ENCODE results near the gene NFKBIE. TPM values are rescaled to one million over a fixed set of nuclear protein-coding genes. Genes with fewer than 3 reads are reported as not detected.

Gene NFKBIE
- polyA plus RNA-seq, 1 donor from 2014 or later: 16.8 TPM

DNA sequence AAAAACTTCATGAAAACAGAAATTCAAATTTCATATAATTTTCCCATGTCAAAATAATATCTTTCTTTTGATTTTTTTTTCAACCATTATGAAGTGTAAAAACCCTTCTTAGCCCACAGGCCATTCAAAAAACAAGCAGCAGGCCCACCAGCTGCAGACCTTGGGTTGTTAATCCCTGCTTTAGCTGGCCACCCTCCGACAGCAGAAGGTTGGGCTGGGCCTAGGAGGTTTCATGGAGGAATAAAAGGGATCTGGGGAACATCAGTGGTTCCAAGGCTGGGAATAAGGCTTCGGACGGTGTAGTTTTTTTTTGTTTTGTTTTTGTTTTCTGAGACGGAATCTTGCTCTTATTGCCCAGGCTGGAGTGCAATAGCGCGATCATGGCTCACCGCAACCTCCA, 22.0 kb downstream of the NFKBIE start:
- no peak overlapping the region for H3K27ac ChIP-seq (ENCODE audit: low read length)
- H3K27me3 ChIP-seq (ENCODE audit: insufficient read depth, low read depth, low read length): no peaks in the 10 kb centered on the region
- H3K79me2 ChIP-seq (replicated peaks; ENCODE audit: insufficient read depth, low read length): peaks cover 14% of the 10 kb centered on the region
- H3F3A ChIP-seq (ENCODE audit: insufficient read depth, low read length, poor library complexity, severe bottlenecking): no peaks in the 10 kb centered on the region
- no peak overlapping the region for H3K4me3 ChIP-seq (ENCODE audit: low read length)
- TF ChIP-seq, protein P1, sequence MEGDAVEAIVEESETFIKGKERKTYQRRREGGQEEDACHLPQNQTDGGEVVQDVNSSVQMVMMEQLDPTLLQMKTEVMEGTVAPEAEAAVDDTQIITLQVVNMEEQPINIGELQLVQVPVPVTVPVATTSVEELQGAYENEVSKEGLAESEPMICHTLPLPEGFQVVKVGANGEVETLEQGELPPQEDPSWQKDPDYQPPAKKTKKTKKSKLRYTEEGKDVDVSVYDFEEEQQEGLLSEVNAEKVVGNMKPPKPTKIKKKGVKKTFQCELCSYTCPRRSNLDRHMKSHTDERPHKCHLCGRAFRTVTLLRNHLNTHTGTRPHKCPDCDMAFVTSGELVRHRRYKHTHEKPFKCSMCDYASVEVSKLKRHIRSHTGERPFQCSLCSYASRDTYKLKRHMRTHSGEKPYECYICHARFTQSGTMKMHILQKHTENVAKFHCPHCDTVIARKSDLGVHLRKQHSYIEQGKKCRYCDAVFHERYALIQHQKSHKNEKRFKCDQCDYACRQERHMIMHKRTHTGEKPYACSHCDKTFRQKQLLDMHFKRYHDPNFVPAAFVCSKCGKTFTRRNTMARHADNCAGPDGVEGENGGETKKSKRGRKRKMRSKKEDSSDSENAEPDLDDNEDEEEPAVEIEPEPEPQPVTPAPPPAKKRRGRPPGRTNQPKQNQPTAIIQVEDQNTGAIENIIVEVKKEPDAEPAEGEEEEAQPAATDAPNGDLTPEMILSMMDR (IDR thresholded peaks at IDR 0.05; ENCODE audit: poor library complexity, severe bottlenecking): no peak
- TF ChIP-seq, protein P2, sequence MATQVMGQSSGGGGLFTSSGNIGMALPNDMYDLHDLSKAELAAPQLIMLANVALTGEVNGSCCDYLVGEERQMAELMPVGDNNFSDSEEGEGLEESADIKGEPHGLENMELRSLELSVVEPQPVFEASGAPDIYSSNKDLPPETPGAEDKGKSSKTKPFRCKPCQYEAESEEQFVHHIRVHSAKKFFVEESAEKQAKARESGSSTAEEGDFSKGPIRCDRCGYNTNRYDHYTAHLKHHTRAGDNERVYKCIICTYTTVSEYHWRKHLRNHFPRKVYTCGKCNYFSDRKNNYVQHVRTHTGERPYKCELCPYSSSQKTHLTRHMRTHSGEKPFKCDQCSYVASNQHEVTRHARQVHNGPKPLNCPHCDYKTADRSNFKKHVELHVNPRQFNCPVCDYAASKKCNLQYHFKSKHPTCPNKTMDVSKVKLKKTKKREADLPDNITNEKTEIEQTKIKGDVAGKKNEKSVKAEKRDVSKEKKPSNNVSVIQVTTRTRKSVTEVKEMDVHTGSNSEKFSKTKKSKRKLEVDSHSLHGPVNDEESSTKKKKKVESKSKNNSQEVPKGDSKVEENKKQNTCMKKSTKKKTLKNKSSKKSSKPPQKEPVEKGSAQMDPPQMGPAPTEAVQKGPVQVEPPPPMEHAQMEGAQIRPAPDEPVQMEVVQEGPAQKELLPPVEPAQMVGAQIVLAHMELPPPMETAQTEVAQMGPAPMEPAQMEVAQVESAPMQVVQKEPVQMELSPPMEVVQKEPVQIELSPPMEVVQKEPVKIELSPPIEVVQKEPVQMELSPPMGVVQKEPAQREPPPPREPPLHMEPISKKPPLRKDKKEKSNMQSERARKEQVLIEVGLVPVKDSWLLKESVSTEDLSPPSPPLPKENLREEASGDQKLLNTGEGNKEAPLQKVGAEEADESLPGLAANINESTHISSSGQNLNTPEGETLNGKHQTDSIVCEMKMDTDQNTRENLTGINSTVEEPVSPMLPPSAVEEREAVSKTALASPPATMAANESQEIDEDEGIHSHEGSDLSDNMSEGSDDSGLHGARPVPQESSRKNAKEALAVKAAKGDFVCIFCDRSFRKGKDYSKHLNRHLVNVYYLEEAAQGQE (IDR thresholded peaks at IDR 0.05; ENCODE audit: borderline replicate concordance): no peak
- no peak for TF ChIP-seq RAD21 (conservative IDR thresholded peaks at IDR 0.05)
- TF ChIP-seq POLR2AphosphoS5 (IDR thresholded peaks at IDR 0.05): no peak
- TF ChIP-seq TAF1 (IDR thresholded peaks at IDR 0.05; ENCODE audit: low read depth): no peak
- TF ChIP-seq EZH2 (IDR thresholded peaks at IDR 0.05; ENCODE audit: borderline replicate concordance, insufficient read depth, low read length, poor library complexity, severe bottlenecking): no peak
- no peak for TF ChIP-seq EP300 (conservative IDR thresholded peaks at IDR 0.05; ENCODE audit: poor library complexity, severe bottlenecking)
- TF ChIP-seq MXI1 (conservative IDR thresholded peaks at IDR 0.05; ENCODE audit: poor library complexity, severe bottlenecking): no peak
- no peak for TF ChIP-seq SMC3 (conservative IDR thresholded peaks at IDR 0.05; ENCODE audit: poor library complexity)
- no peak overlapping the region for H3K9ac ChIP-seq (ENCODE audit: low read length)
- H3K9me3 ChIP-seq (ENCODE audit: low read length): no peaks in the 10 kb centered on the region
- no peaks in the 10 kb centered on the region for H3K9me2 ChIP-seq (ENCODE audit: insufficient read depth, low read length)
- no peaks in the 10 kb centered on the region for H3K36me3 ChIP-seq (ENCODE audit: insufficient read depth, low read length)
- H2AFZ ChIP-seq (ENCODE audit: low read depth, low read length): no peak overlapping the region
- no peak overlapping the region for H3K4me2 ChIP-seq (ENCODE audit: low read length)
- H4K20me1 ChIP-seq (ENCODE audit: insufficient read depth): no peaks in the 10 kb centered on the region

GRCh38 chr6:44238687-44239350, 26.5 kb downstream of the NFKBIE start:
- no peaks in the 10 kb centered on the region for H3K79me2 ChIP-seq (replicated peaks; ENCODE audit: insufficient read depth, low read length)
- no peaks in the 10 kb centered on the region for H4K20me1 ChIP-seq (ENCODE audit: insufficient read depth)
- no peak overlapping the region for H3K27ac ChIP-seq (ENCODE audit: low read length)
- no peaks in the 10 kb centered on the region for H3K9me3 ChIP-seq (ENCODE audit: low read length)
- H3K9ac ChIP-seq (ENCODE audit: low read length): no peak overlapping the region
- no peak overlapping the region for H3K4me3 ChIP-seq (ENCODE audit: low read length)
- no peaks in the 10 kb centered on the region for H3K36me3 ChIP-seq (ENCODE audit: insufficient read depth, low read length)
- TF ChIP-seq SMC3 (conservative IDR thresholded peaks at IDR 0.05; ENCODE audit: poor library complexity) (no peak), POLR2AphosphoS5 (IDR thresholded peaks at IDR 0.05) (no peak), RAD21 (conservative IDR thresholded peaks at IDR 0.05) (no peak), EP300 (conservative IDR thresholded peaks at IDR 0.05; ENCODE audit: poor library complexity, severe bottlenecking) (no peak), MXI1 (conservative IDR thresholded peaks at IDR 0.05; ENCODE audit: poor library complexity, severe bottlenecking) (no peak), TAF1 (IDR thresholded peaks at IDR 0.05; ENCODE audit: low read depth) (no peak), EZH2 (IDR thresholded peaks at IDR 0.05; ENCODE audit: borderline replicate concordance, insufficient read depth, low read length, poor library complexity, severe bottlenecking) (no peak)
- TF ChIP-seq, protein P2 (IDR thresholded peaks at IDR 0.05; ENCODE audit: borderline replicate concordance): no peak
- TF ChIP-seq, protein P1 (IDR thresholded peaks at IDR 0.05; ENCODE audit: poor library complexity, severe bottlenecking): no peak
- no peak overlapping the region for H2AFZ ChIP-seq (ENCODE audit: low read depth, low read length)
- H3K9me2 ChIP-seq (ENCODE audit: insufficient read depth, low read length): no peaks in the 10 kb centered on the region
- no peak overlapping the region for H3K4me2 ChIP-seq (ENCODE audit: low read length)
- H3K27me3 ChIP-seq (ENCODE audit: insufficient read depth, low read depth, low read length): no peaks in the 10 kb centered on the region
- no peaks in the 10 kb centered on the region for H3F3A ChIP-seq (ENCODE audit: insufficient read depth, low read length, poor library complexity, severe bottlenecking)
